Activated CD4-positive, alpha-beta T cell treated with anti-CD3 and anti-CD28 coated beads for 36 hours (primary cell): ENCODE results near the gene OTOP3. TPM values are rescaled to one million over a fixed set of nuclear protein-coding genes. Genes with fewer than 3 reads are reported as not detected.

Experiments used
- ATAC-seq: fragments of 200-7000 bp; cut with Tn5 transposase; one replicate; pipeline ENCODE4 v1.10.0; 2021; ENCODE audit warnings: mild to moderate bottlenecking, moderate library complexity
- CTCF ChIA-PET: fragments of 350-600 bp; sonication (Branson Sonifier 250); formaldehyde crosslinking; loops from one replicate; lab custom pipeline; 2021; ENCODE audit warnings: antibody characterized with exemption; lab: Charles Lee
- POLR2A ChIA-PET: fragments of 350-600 bp; sonication (Branson Sonifier 250); formaldehyde crosslinking; loops from one replicate; lab custom pipeline; 2021; ENCODE audit warnings: antibody characterized with exemption, inconsistent platforms; lab: Charles Lee
- DNase-seq: peaks from one replicate; pipeline ENCODE4 v3.0.0-alpha.2; 2020
- H3K27ac Mint-ChIP-seq: one replicate; pipeline ENCODE4 v1.8.0; 2021; ENCODE audit warnings: mixed read lengths
- H3K27me3 Mint-ChIP-seq: one replicate; pipeline ENCODE4 v1.8.0; 2021; ENCODE audit warnings: mixed read lengths
- H3K36me3 Mint-ChIP-seq: one replicate; pipeline ENCODE4 v1.8.0; 2021; ENCODE audit warnings: low read depth, mixed read lengths
- H3K4me1 Mint-ChIP-seq: one replicate; pipeline ENCODE4 v1.8.0; 2021; ENCODE audit warnings: mixed read lengths
- H3K4me3 Mint-ChIP-seq: one replicate; pipeline ENCODE4 v1.8.0; 2021; ENCODE audit warnings: mild to moderate bottlenecking, moderate library complexity, mixed read lengths
- H3K9me3 Mint-ChIP-seq: one replicate; pipeline ENCODE4 v1.8.0; 2021; ENCODE audit warnings: low read depth, mixed read lengths
- intact Hi-C, 2 experiments: fragments of 100-400 bp; cut with DNase I in 1 of 2; cut with micrococcal nuclease in 1 of 2; formaldehyde crosslinking; loops; one replicate each; pipeline versions ENCODE4 v1.14.2 to v1.15.1; 2022 to 2024; cut with DNase I, micrococcal nuclease
- total RNA-seq, 2 experiments: library from RNA; stranded (reverse); gene quantifications; one replicate each; pipeline ENCODE4 v1.2.3, GENCODE V29; 2021

The OTOP3 gene
- total RNA-seq, 2 experiments from 2014 or later = not detected

GRCh38 chr17:74946641-74947040 lies 10.9 kb downstream of the OTOP3 start:
- DNase-seq (no peak), ATAC-seq (no peak)
- ChIA-PET POLR2A (no interaction called here), CTCF (interaction anchor here (2.0 to 2.2 kb wide), 2 partner anchors 12 to 15 kb away, joined by 9 to 13 read pairs; no protein-coding TSS in a partner anchor)
- Mint-ChIP-seq H3K27ac (no peak overlapping the region), H3K36me3 (no peaks in the 10 kb centered on the region), H3K9me3 (no peaks in the 10 kb centered on the region), H3K27me3 (peaks cover 10% of the 10 kb centered on the region), H3K4me3 (no peak overlapping the region), H3K4me1 (peaks cover 2% of the 10 kb centered on the region)
- intact Hi-C loops = no loop called here

- no peak for DNase-seq
- peaks cover 7% of the 10 kb centered on the region for H3K27me3 Mint-ChIP-seq
- intact Hi-C loops = no loop called here
- H3K36me3 Mint-ChIP-seq = no peaks in the 10 kb centered on the region
- no peak overlapping the region for H3K27ac Mint-ChIP-seq
- no peak overlapping the region for H3K4me3 Mint-ChIP-seq
- H3K4me1 Mint-ChIP-seq = peaks cover 2% of the 10 kb centered on the region
- ChIA-PET CTCF (interaction anchor here (2.0 to 2.2 kb wide), 2 partner anchors 11 to 14 kb away, joined by 9 to 13 read pairs; no protein-coding TSS in a partner anchor), POLR2A (no interaction called here)
- H3K9me3 Mint-ChIP-seq = no peaks in the 10 kb centered on the region
- ATAC-seq = no peak
Observed at GRCh38 chr17:74947041-74947754, 11.5 kb downstream of the OTOP3 start.

- no peaks in the 10 kb centered on the region for H3K9me3 Mint-ChIP-seq
- H3K4me1 Mint-ChIP-seq = peaks cover 2% of the 10 kb centered on the region
- ATAC-seq = no peak
- ChIA-PET CTCF (interaction anchor here (0.6 to 3.5 kb wide), 5 partner anchors 12 to 165 kb away, joined by 3 to 18 read pairs (median 4); no protein-coding TSS in a partner anchor), POLR2A (interaction anchor here (0.6 kb wide), 1 partner anchor 33 kb away, joined by 4 read pairs; no protein-coding TSS in a partner anchor)
- no peak for DNase-seq
- H3K27me3 Mint-ChIP-seq = peaks cover 3% of the 10 kb centered on the region
- no peak overlapping the region for H3K4me3 Mint-ChIP-seq
- no peak overlapping the region for H3K27ac Mint-ChIP-seq
- intact Hi-C loops = no loop called here
- no peaks in the 10 kb centered on the region for H3K36me3 Mint-ChIP-seq
Observed at GRCh38 chr17:74949455-74950115, 13.9 kb downstream of the OTOP3 start.

DNA sequence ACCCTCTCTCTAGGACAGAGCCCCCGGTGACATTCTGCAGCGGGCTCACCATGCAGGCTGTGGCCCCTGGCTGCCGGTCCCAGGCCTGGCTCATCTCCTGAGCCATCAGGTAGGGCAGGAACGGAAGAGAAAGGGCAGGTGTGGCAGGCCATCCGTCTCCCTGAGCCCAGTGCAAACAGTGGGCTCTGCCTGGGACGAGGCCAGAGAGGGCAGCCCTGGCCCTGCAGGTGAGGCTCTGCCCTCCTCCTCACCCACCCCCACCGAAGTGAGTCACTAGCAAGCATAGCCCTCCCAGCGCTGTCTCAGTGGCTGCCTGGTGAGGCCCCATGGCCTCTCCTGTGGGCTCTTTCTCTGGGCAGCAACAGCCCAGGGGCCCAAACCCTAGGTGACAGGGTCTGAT lies 14.5 kb downstream of the OTOP3 start:
- no peaks in the 10 kb centered on the region for H3K9me3 Mint-ChIP-seq
- no peak for DNase-seq
- intact Hi-C loops = no loop called here
- H3K27ac Mint-ChIP-seq = no peak overlapping the region
- CTCF ChIA-PET = interaction anchor here (0.7 to 3.5 kb wide), 4 partner anchors 11 to 164 kb away, joined by 3 to 18 read pairs (median 4); no protein-coding TSS in a partner anchor
- POLR2A ChIA-PET = no interaction called here
- H3K4me3 Mint-ChIP-seq = no peak overlapping the region
- H3K27me3 Mint-ChIP-seq = peaks cover 2% of the 10 kb centered on the region
- no peak for ATAC-seq
- H3K4me1 Mint-ChIP-seq = peaks cover 2% of the 10 kb centered on the region
- H3K36me3 Mint-ChIP-seq = no peaks in the 10 kb centered on the region

GRCh38 chr17:74951065-74951464 lies 15.4 kb downstream of the OTOP3 start:
- intact Hi-C loops = no loop called here
- no peaks in the 10 kb centered on the region for H3K4me1 Mint-ChIP-seq
- no peak for DNase-seq
- H3K27me3 Mint-ChIP-seq = no peaks in the 10 kb centered on the region
- no peaks in the 10 kb centered on the region for H3K9me3 Mint-ChIP-seq
- POLR2A ChIA-PET = no interaction called here
- CTCF ChIA-PET = interaction anchor here (3.5 kb wide), 1 partner anchor 10 kb away, joined by 18 read pairs; no protein-coding TSS in a partner anchor
- ATAC-seq = no peak
- no peak overlapping the region for H3K4me3 Mint-ChIP-seq
- no peak overlapping the region for H3K27ac Mint-ChIP-seq
- H3K36me3 Mint-ChIP-seq = no peaks in the 10 kb centered on the region

DNA sequence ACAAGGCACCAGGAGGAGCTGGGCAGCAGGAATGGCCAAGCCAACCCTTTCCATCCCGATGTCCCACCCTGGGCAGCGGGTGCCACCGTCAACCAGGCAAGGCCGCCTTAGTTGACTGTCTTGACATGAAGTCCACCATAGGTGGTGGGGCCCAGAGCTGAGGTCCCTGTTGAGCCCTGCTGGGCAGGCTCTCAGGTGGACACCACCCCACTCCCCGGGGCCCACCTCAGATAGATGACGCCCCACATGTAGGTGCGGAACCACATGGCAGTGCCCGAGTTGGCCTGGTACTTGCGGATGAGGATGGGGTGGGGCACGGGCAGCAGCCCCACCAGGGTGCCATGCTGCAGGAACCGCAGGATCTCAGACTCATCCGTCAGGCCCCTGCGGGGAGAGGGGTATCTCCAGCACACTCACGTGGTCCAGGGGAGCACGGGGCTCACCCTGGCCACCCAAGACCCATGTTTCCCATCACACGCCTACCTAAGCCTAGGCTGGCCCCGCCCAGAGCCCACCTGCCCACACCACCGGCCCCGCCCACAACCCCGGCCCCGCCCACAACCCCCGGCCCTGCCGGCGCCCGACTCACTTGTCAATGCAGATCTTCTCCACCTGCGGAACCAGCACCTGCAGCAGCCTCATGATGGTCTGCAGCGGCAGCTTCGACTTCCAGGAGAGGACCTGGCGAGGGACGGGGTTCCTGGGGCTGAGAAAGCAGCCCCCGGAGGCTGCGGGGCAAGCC lies 16.2 kb downstream of the OTOP3 start:
- intact Hi-C loops = no loop called here
- ChIA-PET CTCF (interaction anchor here (0.8 to 3.5 kb wide), 2 partner anchors 9 kb away, joined by 4 to 18 read pairs; no protein-coding TSS in a partner anchor), POLR2A (no interaction called here)
- no peaks in the 10 kb centered on the region for H3K27me3 Mint-ChIP-seq
- H3K36me3 Mint-ChIP-seq = no peaks in the 10 kb centered on the region
- H3K27ac Mint-ChIP-seq = no peak overlapping the region
- no peak overlapping the region for H3K4me3 Mint-ChIP-seq
- H3K9me3 Mint-ChIP-seq = no peaks in the 10 kb centered on the region
- ATAC-seq (no peak), DNase-seq (no peak)
- no peaks in the 10 kb centered on the region for H3K4me1 Mint-ChIP-seq

- ChIA-PET POLR2A (no interaction called here), CTCF (interaction anchor here (0.8 to 0.9 kb wide), 2 partner anchors 9 to 161 kb away, joined by 3 to 4 read pairs; no protein-coding TSS in a partner anchor)
- Mint-ChIP-seq H3K9me3 (no peaks in the 10 kb centered on the region), H3K4me1 (no peaks in the 10 kb centered on the region), H3K36me3 (no peaks in the 10 kb centered on the region), H3K4me3 (no peak overlapping the region), H3K27me3 (no peaks in the 10 kb centered on the region), H3K27ac (no peak overlapping the region)
- no peak for DNase-seq
- intact Hi-C loops = no loop called here
- no peak for ATAC-seq
Observed at GRCh38 chr17:74952431-74953133, 16.9 kb downstream of the OTOP3 start.

- no peak for DNase-seq
- Mint-ChIP-seq H3K36me3 (no peaks in the 10 kb centered on the region), H3K4me1 (no peaks in the 10 kb centered on the region), H3K27ac (no peak overlapping the region), H3K9me3 (no peaks in the 10 kb centered on the region), H3K27me3 (no peaks in the 10 kb centered on the region), H3K4me3 (no peak overlapping the region)
- intact Hi-C loops = no loop called here
- no peak for ATAC-seq
- POLR2A ChIA-PET = no interaction called here
- CTCF ChIA-PET = interaction anchor here (0.6 to 0.9 kb wide), 2 partner anchors 160 to 217 kb away, joined by 3 read pairs; no protein-coding TSS in a partner anchor
Observed at GRCh38 chr17:74953134-74953687, 17.5 kb downstream of the OTOP3 start.

DNA sequence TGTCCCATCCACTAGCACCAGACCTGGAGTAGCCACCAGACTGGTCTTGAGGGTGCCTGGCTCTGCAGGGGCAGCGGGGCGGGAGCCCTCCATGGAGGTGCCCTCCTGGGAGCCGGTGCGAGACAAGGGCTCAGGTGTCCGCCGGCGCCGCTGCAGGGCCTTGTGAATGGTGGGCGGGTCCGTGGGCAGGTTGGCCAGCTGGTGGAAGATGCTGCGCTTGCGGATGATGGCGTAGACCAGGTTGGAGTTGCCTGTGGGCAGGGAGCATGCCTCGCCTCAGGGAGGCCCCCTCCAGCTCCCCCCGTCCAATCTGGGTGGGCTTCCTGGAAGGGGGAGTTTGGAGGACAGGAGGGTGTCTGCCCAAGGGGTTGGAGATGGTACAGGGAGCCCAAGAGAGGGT lies 18.4 kb downstream of the OTOP3 start:
- intact Hi-C loops = no loop called here
- H3K4me3 Mint-ChIP-seq = no peak overlapping the region

GRCh38 chr17:74954665-74955421 lies 19.1 kb downstream of the OTOP3 start:
- POLR2A ChIA-PET = no interaction called here
- Mint-ChIP-seq H3K4me1 (no peaks in the 10 kb centered on the region), H3K27me3 (no peaks in the 10 kb centered on the region), H3K9me3 (no peaks in the 10 kb centered on the region), H3K36me3 (no peaks in the 10 kb centered on the region), H3K27ac (no peak overlapping the region), H3K4me3 (no peak overlapping the region)
- ATAC-seq (no peak), DNase-seq (no peak)
- CTCF ChIA-PET = interaction anchor here (0.7 to 1.0 kb wide), 2 partner anchors 34 to 67 kb away, joined by 3 read pairs; no protein-coding TSS in a partner anchor
- intact Hi-C loops = no loop called here

More for the DNA sequence above, 18.4 kb downstream of the OTOP3 start:
- CTCF ChIA-PET = interaction anchor here (0.7 kb wide), 1 partner anchor 35 kb away, joined by 3 read pairs; no protein-coding TSS in a partner anchor
- ATAC-seq (no peak), DNase-seq (no peak)
- no peaks in the 10 kb centered on the region for H3K9me3 Mint-ChIP-seq
- no peaks in the 10 kb centered on the region for H3K4me1 Mint-ChIP-seq
- H3K27me3 Mint-ChIP-seq = no peaks in the 10 kb centered on the region
- POLR2A ChIA-PET = no interaction called here
- H3K36me3 Mint-ChIP-seq = no peaks in the 10 kb centered on the region
- H3K27ac Mint-ChIP-seq = no peak overlapping the region
